ENCODE data around the gene AP1B1.

GRCh38 chr22:29385748-29386147, 2.6 kb downstream of the AP1B1 start:
- TF ChIP-seq GABPA (IDR thresholded peaks at IDR 0.05; ENCODE audit: borderline replicate concordance, insufficient read depth, low read length): no peak
- TF ChIP-seq CBX5 (IDR thresholded peaks at IDR 0.05; ENCODE audit: low read depth, low read length): no peak
- TF ChIP-seq POLR2AphosphoS5 (IDR thresholded peaks at IDR 0.05; ENCODE audit: low read depth, low read length): no peak
- TF ChIP-seq TEAD4 (IDR thresholded peaks at IDR 0.05; ENCODE audit: low read depth, low read length): no peak
- TF ChIP-seq EZH2 (IDR thresholded peaks at IDR 0.05; ENCODE audit: low read depth, low read length, severe bottlenecking): no peak
- no peak for TF ChIP-seq SP4 (IDR thresholded peaks at IDR 0.05; ENCODE audit: low read length)
- no peak for TF ChIP-seq CTCF (IDR thresholded peaks at IDR 0.05; ENCODE audit: control extremely low read depth in 1 of 3, insufficient read depth in 1 of 3, low read depth in 1 of 3, low read length in 3 of 3)
- TF ChIP-seq NRF1 (IDR thresholded peaks at IDR 0.05; ENCODE audit: low read depth, low read length): no peak
- TF ChIP-seq POU5F1 (IDR thresholded peaks at IDR 0.05; ENCODE audit: low read depth, low read length): no peak
- TF ChIP-seq MAX (IDR thresholded peaks at IDR 0.05): no peak
- no peak for TF ChIP-seq POLR2A (IDR thresholded peaks at IDR 0.05; ENCODE audit: control extremely low read depth in 1 of 2, low read depth in 2 of 2, low read length in 2 of 2)
- TF ChIP-seq CREB1 (IDR thresholded peaks at IDR 0.05): no peak

Measured in H1 (cell line).